GM12878 (cell line): ENCODE results near the gene FGF12. TPM values are rescaled to one million over a fixed set of nuclear protein-coding genes. Genes with fewer than 3 reads are reported as not detected.

Source experiments
- ATAC-seq: fragments of 200-7000 bp; cut with Tn5 transposase; 3 replicates; pipeline ENCODE4 v1.9.1; 2020; ENCODE audit warnings: mild to moderate bottlenecking, moderate library complexity
- BruUV-seq: library from RNA; stranded (reverse); fragments of 400-500 nt; replicated peaks from 2 replicates; lab custom pipeline; 2021; lab: Mats Ljungman, UMichigan
- CTCF ChIA-PET: fragments of 300-600 bp; sonication (Branson Sonifier 250); formaldehyde crosslinking; extraction: SDS; loops from one replicate; lab custom pipeline; 2021; ENCODE audit warnings: inconsistent platforms; lab: Yijun Ruan, JAX
- POLR2A ChIA-PET: fragments of 350-600 bp; formaldehyde crosslinking; extraction: SDS; loops from one replicate; lab custom pipeline; 2021; ENCODE audit warnings: inconsistent platforms; lab: Charles Lee
- RAD21 ChIA-PET: fragments of 300-600 bp; sonication (Branson Sonifier 250); formaldehyde crosslinking; loops from one replicate; lab custom pipeline; 2023; ENCODE audit warnings: antibody characterized with exemption; ENCODE audit not compliant: unreplicated experiment; lab: Charles Lee
- SMC1A ChIA-PET: fragments of 300-600 bp; sonication (Branson Sonifier 250); formaldehyde crosslinking; loops from one replicate; lab custom pipeline; 2023; ENCODE audit not compliant: unreplicated experiment, uncharacterized antibody; lab: Charles Lee
- DNase-seq: peaks from one replicate; pipeline ENCODE4 v3.0.0-alpha.2; 2011; ENCODE audit warnings: low read depth, low spot score
- FAIRE-seq: peaks from 3 replicates; lab custom pipeline; 2011; peaks lifted over from hg19 to GRCh38; lab: Jason Lieb, UNC
- H2AFZ ChIP-seq: 2 replicates; pipeline ENCODE4 v1.6.0; 2011; ENCODE audit warnings: low read depth, low read length, control low read depth; ENCODE audit not compliant: control insufficient read depth
- H3K27ac ChIP-seq: 2 replicates; pipeline ENCODE4 v1.5.1; 2011; ENCODE audit warnings: control low read depth; ENCODE audit not compliant: control insufficient read depth, insufficient read depth
- H3K27me3 ChIP-seq, 2 experiments: replicated peaks in 1 of 2; 2 replicates each; pipeline versions ENCODE4 v1.6.0 to v1.6.1; 2011; ENCODE audit warnings: low read length in 1 of 2; ENCODE audit not compliant: control insufficient read depth in 2 of 2, insufficient read depth in 2 of 2
- H3K36me3 ChIP-seq, 2 experiments: 2 replicates each; pipeline ENCODE4 v1.5.1; 2011; ENCODE audit warnings: low read length in 1 of 2; ENCODE audit not compliant: control insufficient read depth in 2 of 2, insufficient read depth in 2 of 2
- H3K4me1 ChIP-seq: 2 replicates; pipeline ENCODE4 v1.6.1; 2011; ENCODE audit warnings: mild to moderate bottlenecking, low read length, moderate library complexity, mixed read lengths; ENCODE audit not compliant: control insufficient read depth, insufficient read depth
- H3K4me2 ChIP-seq: 2 replicates; pipeline ENCODE4 v1.6.0; 2011; ENCODE audit warnings: control low read depth; ENCODE audit not compliant: control insufficient read depth, insufficient read depth
- H3K4me3 ChIP-seq: fragments of 200-600 bp; sonication (generic); 2 replicates; pipeline ENCODE4 v1.5.1; 2016
- H3K79me2 ChIP-seq: 2 replicates; pipeline ENCODE4 v1.6.0; 2011; ENCODE audit warnings: low read length; ENCODE audit not compliant: control insufficient read depth, insufficient read depth
- H3K9ac ChIP-seq: 2 replicates; pipeline ENCODE4 v1.8.0; 2011; ENCODE audit warnings: low read length, control low read depth, mixed read lengths; ENCODE audit not compliant: control insufficient read depth, insufficient read depth
- H3K9me3 ChIP-seq: replicated peaks from 3 replicates; pipeline ENCODE4 v1.5.1; 2011; ENCODE audit warnings: mild to moderate bottlenecking, low read length; ENCODE audit not compliant: control insufficient read depth, insufficient read depth
- H4K20me1 ChIP-seq: 2 replicates; pipeline ENCODE4 v1.6.0; 2011; ENCODE audit not compliant: control insufficient read depth, insufficient read depth
- BMI1 ChIP-seq: fragments of 450-650 bp; IDR thresholded peaks from 2 replicates; pipeline ENCODE4 v1.6.1; 2016; ENCODE audit warnings: mild to moderate bottlenecking, moderate library complexity, borderline replicate concordance
- EED ChIP-seq: sonication (generic); IDR thresholded peaks from 2 replicates; pipeline ENCODE4 v1.6.1; 2016; ENCODE audit warnings: antibody characterized with exemption, low read depth
- ETV6 ChIP-seq, 2 experiments: fragments of 450-650 bp in 1 of 2; IDR thresholded peaks in 1 of 2; conservative IDR thresholded peaks in 1 of 2; 2 replicates each; pipeline ENCODE4 v1.6.1; 2014; ENCODE audit warnings: antibody characterized with exemption in 1 of 2, borderline replicate concordance in 1 of 2, low read depth in 1 of 2, mild to moderate bottlenecking in 1 of 2, moderate library complexity in 1 of 2
- FOXM1 ChIP-seq: IDR thresholded peaks from 2 replicates; pipeline ENCODE4 v1.6.1; 2012; ENCODE audit warnings: low read depth, mild to moderate bottlenecking, inconsistent platforms, low read length, moderate library complexity
- GABPA ChIP-seq: IDR thresholded peaks from 2 replicates; pipeline ENCODE4 v1.6.1; 2014; ENCODE audit warnings: antibody characterized with exemption, low read depth, mild to moderate bottlenecking, inconsistent platforms
- IKZF1 ChIP-seq: fragments of 450-650 bp; conservative IDR thresholded peaks from 2 replicates; pipeline ENCODE4 v1.6.1; 2017; ENCODE audit warnings: antibody characterized with exemption, mild to moderate bottlenecking
- MTA3 ChIP-seq: IDR thresholded peaks from 2 replicates; pipeline ENCODE4 v1.6.1; 2012; ENCODE audit warnings: low read length, inconsistent platforms, borderline replicate concordance
- MXI1 ChIP-seq: fragments of 150-350 bp; IDR thresholded peaks from 2 replicates; pipeline ENCODE4 v1.6.1; 2011; ENCODE audit warnings: low read depth, mild to moderate bottlenecking, inconsistent platforms, low read length, improper control_type of control experiment
- PAX5 ChIP-seq: IDR thresholded peaks from 2 replicates; pipeline ENCODE4 v1.6.1; 2011; ENCODE audit warnings: low read depth, low read length, borderline replicate concordance
- POU2F2 ChIP-seq: IDR thresholded peaks from 3 replicates; pipeline ENCODE4 v1.6.1; 2011; ENCODE audit warnings: low read depth, mild to moderate bottlenecking, low read length, borderline replicate concordance
- SMAD5 ChIP-seq: IDR thresholded peaks from 2 replicates; pipeline ENCODE4 v1.6.1; 2016; ENCODE audit warnings: antibody characterized with exemption, low read depth
- YY1 ChIP-seq: IDR thresholded peaks from 2 replicates; pipeline ENCODE4 v1.6.1; 2011; ENCODE audit warnings: low read depth, mild to moderate bottlenecking, low read length
- ZZZ3 ChIP-seq: IDR thresholded peaks from 2 replicates; pipeline ENCODE4 v1.6.1; 2011; ENCODE audit warnings: low read depth; ENCODE audit not compliant: control insufficient read depth, insufficient read length
- in situ Hi-C: fragments of 300-500 bp; cut with MboI; formaldehyde crosslinking; loops from 9 replicates; pipeline ENCODE4 v1.14.3; 2018; ENCODE audit warnings: mixed read lengths
- intact Hi-C: fragments of 100-400 bp; cut with micrococcal nuclease; formaldehyde crosslinking; loops from one replicate; pipeline ENCODE4 v1.14.2; 2022; ENCODE audit not compliant: unreplicated experiment
- polyA plus RNA-seq, 11 experiments: library from polyadenylated mRNA; depleted of rRNA in 4 of 11; unstranded in 6 of 11; stranded (reverse) in 5 of 11; fragments of >200 nt; fragmentation: Nextera tagmentation in 4 of 11; fragmentation: Illumina TruSeq in 1 of 11; extraction: Ambion mirVana in 4 of 11; extraction: Trizol in 1 of 11; gene quantifications; 1 replicate in 1 of 11; 2 replicates in 10 of 11; pipeline versions ENCODE4 v1.2.1 to v1.2.3, GENCODE V29; 2011 to 2016; ENCODE audit warnings: inconsistent platforms in 2 of 11, missing spikeins in 2 of 11, low read depth in 1 of 11
- total RNA-seq, 4 experiments: library from RNA; depleted of rRNA in 3 of 4; stranded (reverse); fragments of >200 nt in 3 of 4; fragmentation: Illumina TruSeq in 1 of 4; extraction: Trizol in 1 of 4; gene quantifications; 2 replicates each; pipeline versions ENCODE4 v1.2.1 to v1.2.3, GENCODE V29; 2013 to 2021
- TF ChIP-seq, protein P1 (sequence below): fragments of 450-650 bp; IDR thresholded peaks from 2 replicates; pipeline ENCODE4 v1.6.1; 2018; ENCODE audit warnings: borderline replicate concordance, mild to moderate bottlenecking; ENCODE audit not compliant: partially characterized antibody

The FGF12 gene
- total and polyA plus RNA-seq, 10 of the 15 experiments (the other 5 are each of a cell fraction or from before 2014, with no cell fraction given) = 0.03 to 0.43 (median 0.13) TPM; not detected in 7

DNA sequence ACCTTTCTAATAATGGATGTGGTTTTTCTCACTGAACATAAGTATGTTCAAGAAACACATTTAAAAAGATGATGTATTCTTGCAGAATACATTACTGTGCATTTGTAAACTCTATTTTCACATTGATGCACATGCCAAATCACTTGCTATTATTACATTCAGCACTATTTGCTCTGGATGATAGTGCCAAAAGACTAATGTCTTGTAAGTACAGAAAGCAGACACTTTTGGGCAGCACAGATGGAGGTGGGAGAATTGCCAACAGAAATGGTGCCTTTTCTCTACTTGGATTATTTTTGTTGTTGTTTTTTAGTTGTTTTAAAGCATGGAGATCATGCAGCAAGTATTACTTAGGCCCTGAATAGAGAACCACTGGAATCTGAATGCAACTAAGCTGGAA, 10.2 kb upstream of the FGF12 start:
- POLR2A ChIA-PET = no interaction called here
- RAD21 ChIA-PET = interaction anchor here (0.7 kb wide), 1 partner anchor 72 kb away, joined by 3 read pairs; no protein-coding TSS in a partner anchor
- no peak for DNase-seq
- no peak for TF ChIP-seq PAX5
- TF ChIP-seq, protein P1, sequence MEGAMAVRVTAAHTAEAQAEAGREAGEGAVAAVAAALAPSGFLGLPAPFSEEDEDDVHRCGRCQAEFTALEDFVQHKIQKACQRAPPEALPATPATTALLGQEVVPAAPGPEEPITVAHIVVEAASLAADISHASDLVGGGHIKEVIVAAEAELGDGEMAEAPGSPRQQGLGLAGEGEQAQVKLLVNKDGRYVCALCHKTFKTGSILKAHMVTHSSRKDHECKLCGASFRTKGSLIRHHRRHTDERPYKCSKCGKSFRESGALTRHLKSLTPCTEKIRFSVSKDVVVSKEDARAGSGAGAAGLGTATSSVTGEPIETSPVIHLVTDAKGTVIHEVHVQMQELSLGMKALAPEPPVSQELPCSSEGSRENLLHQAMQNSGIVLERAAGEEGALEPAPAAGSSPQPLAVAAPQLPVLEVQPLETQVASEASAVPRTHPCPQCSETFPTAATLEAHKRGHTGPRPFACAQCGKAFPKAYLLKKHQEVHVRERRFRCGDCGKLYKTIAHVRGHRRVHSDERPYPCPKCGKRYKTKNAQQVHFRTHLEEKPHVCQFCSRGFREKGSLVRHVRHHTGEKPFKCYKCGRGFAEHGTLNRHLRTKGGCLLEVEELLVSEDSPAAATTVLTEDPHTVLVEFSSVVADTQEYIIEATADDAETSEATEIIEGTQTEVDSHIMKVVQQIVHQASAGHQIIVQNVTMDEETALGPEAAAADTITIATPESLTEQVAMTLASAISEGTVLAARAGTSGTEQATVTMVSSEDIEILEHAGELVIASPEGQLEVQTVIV = no peak
- TF ChIP-seq POU2F2 = no peak
- no peak for TF ChIP-seq YY1
- no peak for TF ChIP-seq ETV6 (conservative IDR thresholded peaks at IDR 0.05 in 1 of 2, IDR thresholded peaks at IDR 0.05 in 1 of 2; ENCODE audit: borderline replicate concordance in 1 of 2, low read depth in 1 of 2)
- no peak for TF ChIP-seq IKZF1
- no peak for TF ChIP-seq BMI1
- no peak for TF ChIP-seq GABPA
- TF ChIP-seq EED = no peak
- TF ChIP-seq FOXM1 = no peak
- TF ChIP-seq MTA3 = no peak
- no peak for TF ChIP-seq MXI1
- TF ChIP-seq SMAD5 = no peak
- no peak for TF ChIP-seq ZZZ3
- Histone ChIP-seq H3K27ac (no peak overlapping the region), H3K9ac (no peak overlapping the region), H3K4me3 (no peak overlapping the region), H3K4me2 (no peak overlapping the region), H3K4me1 (no peaks in the 10 kb centered on the region), H3K9me3 (no peaks in the 10 kb centered on the region), H3K79me2 (no peaks in the 10 kb centered on the region), H4K20me1 (no peaks in the 10 kb centered on the region), H2AFZ (no peak overlapping the region), H3K27me3 (no peaks in the 10 kb centered on the region; a peak in 1 of 4 replicates), H3K36me3 (no peaks in the 10 kb centered on the region)
- ATAC-seq = no peak
- FAIRE-seq = no peak
- in situ Hi-C loops (no loop called here), intact Hi-C loops (no loop called here)
- SMC1A ChIA-PET = no interaction called here
- CTCF ChIA-PET = interaction anchor here (0.6 kb wide), 2 partner anchors 392 to 862 kb away, joined by 3 read pairs; no protein-coding TSS in a partner anchor
- no TSS peak for BruUV-seq
